Measurements from ENCODE around the gene NTM.

Gene NTM

DNA sequence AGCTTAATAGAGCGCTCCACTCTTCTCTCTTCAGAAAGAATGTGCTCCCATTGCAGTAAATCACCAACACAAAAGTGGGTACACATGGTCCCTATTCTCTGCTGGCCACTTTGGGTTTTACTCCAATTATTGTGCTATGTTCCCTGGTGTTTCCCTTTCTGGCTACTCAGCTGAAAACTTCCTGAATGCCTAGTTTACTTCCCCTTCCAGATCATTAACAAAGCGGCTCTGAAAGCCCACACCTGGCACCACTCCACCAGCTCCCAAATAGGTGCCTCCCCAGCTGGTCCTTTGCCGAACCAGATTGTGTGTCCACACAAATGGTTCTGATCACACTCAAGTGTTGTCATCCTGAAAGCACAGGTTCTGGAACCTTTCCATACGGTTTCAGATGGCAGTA lies 443.7 kb downstream of the NTM start:
- TF ChIP-seq EZH2 (IDR thresholded peaks at IDR 0.05) = no peak
- no peak for TF ChIP-seq POLR2AphosphoS5 (IDR thresholded peaks at IDR 0.05; ENCODE audit: borderline replicate concordance, low read depth, low read length)
- TF ChIP-seq FOXP2 (optimal IDR thresholded peaks at IDR 0.05; ENCODE audit: control extremely low read depth, extremely low read length, insufficient read depth) = no peak
- no peaks in the 10 kb centered on the region for H3K9me3 ChIP-seq (ENCODE audit: low read depth, low read length)
- no peak overlapping the region for H3K4me3 ChIP-seq
- DNase-seq (ENCODE audit: low read depth, low spot score) = no peak
- H3K36me3 ChIP-seq (ENCODE audit: insufficient read depth, low read length) = no peaks in the 10 kb centered on the region
- H3K9ac ChIP-seq (ENCODE audit: insufficient read length) = no peak overlapping the region
- no peak overlapping the region for H3K27ac ChIP-seq

DNA sequence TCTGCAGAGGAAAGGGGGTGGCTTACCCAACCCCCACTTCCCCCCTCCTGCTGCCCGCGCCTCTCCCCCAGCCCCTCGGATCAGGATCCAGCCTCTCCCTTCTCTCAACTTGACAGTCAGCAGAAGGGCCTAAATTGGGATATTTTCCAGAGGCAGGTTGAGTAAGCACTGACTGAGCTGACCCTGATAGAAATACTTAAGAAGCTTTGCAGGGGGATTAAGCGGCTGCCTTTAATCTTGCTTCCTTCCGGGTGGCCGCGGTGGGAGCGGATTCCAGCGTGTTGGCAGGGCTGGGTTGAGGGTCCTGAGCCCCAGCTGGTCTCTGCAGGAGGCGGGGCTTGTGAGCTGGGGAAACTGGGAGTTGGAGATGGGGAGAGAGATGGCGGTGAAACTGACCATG lies 445.2 kb downstream of the NTM start:
- no peak overlapping the region for H3K9ac ChIP-seq (ENCODE audit: insufficient read length)
- no peak for DNase-seq (ENCODE audit: low read depth, low spot score)
- no peak overlapping the region for H3K27ac ChIP-seq
- H3K9me3 ChIP-seq (ENCODE audit: low read depth, low read length) = no peaks in the 10 kb centered on the region
- TF ChIP-seq FOXP2 (optimal IDR thresholded peaks at IDR 0.05; ENCODE audit: control extremely low read depth, extremely low read length, insufficient read depth) (no peak), EZH2 (IDR thresholded peaks at IDR 0.05) (no peak), POLR2AphosphoS5 (IDR thresholded peaks at IDR 0.05; ENCODE audit: borderline replicate concordance, low read depth, low read length) (no peak)
- no peaks in the 10 kb centered on the region for H3K36me3 ChIP-seq (ENCODE audit: insufficient read depth, low read length)
- no peak overlapping the region for H3K4me3 ChIP-seq

DNA sequence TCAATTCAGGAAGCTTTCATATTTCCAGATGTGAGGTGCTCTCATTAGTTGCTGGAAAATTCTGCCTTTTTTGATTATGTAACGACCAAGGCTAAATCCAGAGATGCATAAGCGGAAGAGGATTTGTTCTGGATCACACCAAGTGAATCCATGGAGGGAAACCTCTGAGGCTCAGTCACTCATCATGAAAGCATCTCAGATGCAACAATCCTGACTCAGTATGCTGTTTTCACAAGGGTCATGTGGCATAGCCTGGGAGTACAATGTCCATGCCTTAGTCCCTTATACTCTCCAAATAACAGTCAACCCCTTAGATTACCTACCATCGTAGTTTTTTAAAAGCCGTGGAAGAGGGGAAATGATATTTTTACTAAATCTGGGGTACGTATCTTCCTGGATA lies 445.6 kb downstream of the NTM start:
- DNase-seq (ENCODE audit: low read depth, low spot score) = no peak
- no peaks in the 10 kb centered on the region for H3K9me3 ChIP-seq (ENCODE audit: low read depth, low read length)
- no peaks in the 10 kb centered on the region for H3K36me3 ChIP-seq (ENCODE audit: insufficient read depth, low read length)
- no peak overlapping the region for H3K9ac ChIP-seq (ENCODE audit: insufficient read length)
- no peak overlapping the region for H3K4me3 ChIP-seq
- TF ChIP-seq FOXP2 (optimal IDR thresholded peaks at IDR 0.05; ENCODE audit: control extremely low read depth, extremely low read length, insufficient read depth) (no peak), EZH2 (IDR thresholded peaks at IDR 0.05) (no peak), POLR2AphosphoS5 (IDR thresholded peaks at IDR 0.05; ENCODE audit: borderline replicate concordance, low read depth, low read length) (no peak)
- H3K27ac ChIP-seq = no peak overlapping the region

DNA sequence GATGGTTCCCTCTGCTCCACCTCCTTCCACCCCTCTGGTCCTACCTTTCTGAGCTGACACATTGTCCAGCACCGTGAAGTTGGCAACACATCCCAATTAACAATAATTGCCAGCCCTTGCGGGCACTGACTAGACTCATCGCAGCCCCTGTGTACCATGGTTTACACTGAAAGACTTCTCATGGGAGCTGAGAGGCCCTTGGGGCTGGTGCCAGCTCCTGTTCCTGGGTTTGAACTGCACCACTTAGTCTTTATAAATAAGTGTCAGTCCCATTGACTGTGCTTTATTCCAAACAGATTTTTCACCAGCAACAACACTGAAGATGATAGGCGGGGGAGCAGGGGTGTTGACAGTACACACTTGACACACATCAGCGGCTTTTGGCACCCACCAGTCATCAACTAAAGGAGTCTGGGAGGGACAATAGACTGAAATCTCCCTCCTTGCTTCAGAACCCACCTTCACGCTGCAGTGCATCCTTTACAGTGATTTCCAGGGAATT lies 447.3 kb downstream of the NTM start:
- DNase-seq (ENCODE audit: low read depth, low spot score) = no peak
- H3K4me3 ChIP-seq = no peak overlapping the region
- no peaks in the 10 kb centered on the region for H3K9me3 ChIP-seq (ENCODE audit: low read depth, low read length)
- H3K36me3 ChIP-seq (ENCODE audit: insufficient read depth, low read length) = no peaks in the 10 kb centered on the region
- no peak overlapping the region for H3K27ac ChIP-seq
- TF ChIP-seq FOXP2 (optimal IDR thresholded peaks at IDR 0.05; ENCODE audit: control extremely low read depth, extremely low read length, insufficient read depth) = no peak
- TF ChIP-seq POLR2AphosphoS5 (IDR thresholded peaks at IDR 0.05; ENCODE audit: borderline replicate concordance, low read depth, low read length) = no peak
- no peak for TF ChIP-seq EZH2 (IDR thresholded peaks at IDR 0.05)
- H3K9ac ChIP-seq (ENCODE audit: insufficient read length) = no peak overlapping the region

DNA sequence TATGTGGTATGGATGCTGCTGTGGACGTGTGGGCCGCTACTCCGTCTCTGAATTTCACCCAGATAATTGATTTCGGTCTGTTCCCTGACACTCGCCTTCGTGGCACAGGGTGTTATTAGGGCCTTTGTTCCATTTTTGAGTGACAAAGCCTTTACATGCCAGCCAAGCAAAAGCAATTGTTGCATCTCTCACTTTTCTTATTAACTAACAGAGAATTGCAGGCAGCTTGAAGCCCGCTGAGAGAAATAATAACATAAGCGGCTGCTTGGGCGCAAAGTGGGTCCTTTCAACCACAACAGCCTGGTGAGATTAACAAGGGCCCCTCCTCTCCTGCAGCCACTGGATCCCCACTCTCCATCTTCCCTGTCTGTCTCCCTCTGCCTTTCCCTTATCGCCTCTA lies 449.4 kb downstream of the NTM start:
- no peaks in the 10 kb centered on the region for H3K9me3 ChIP-seq (ENCODE audit: low read depth, low read length)
- H3K4me3 ChIP-seq = no peak overlapping the region
- no peak for DNase-seq (ENCODE audit: low read depth, low spot score)
- H3K36me3 ChIP-seq (ENCODE audit: insufficient read depth, low read length) = no peaks in the 10 kb centered on the region
- H3K9ac ChIP-seq (ENCODE audit: insufficient read length) = no peak overlapping the region
- no peak overlapping the region for H3K27ac ChIP-seq
- TF ChIP-seq EZH2 (IDR thresholded peaks at IDR 0.05) (no peak), POLR2AphosphoS5 (IDR thresholded peaks at IDR 0.05; ENCODE audit: borderline replicate concordance, low read depth, low read length) (no peak), FOXP2 (optimal IDR thresholded peaks at IDR 0.05; ENCODE audit: control extremely low read depth, extremely low read length, insufficient read depth) (no peak)

DNA sequence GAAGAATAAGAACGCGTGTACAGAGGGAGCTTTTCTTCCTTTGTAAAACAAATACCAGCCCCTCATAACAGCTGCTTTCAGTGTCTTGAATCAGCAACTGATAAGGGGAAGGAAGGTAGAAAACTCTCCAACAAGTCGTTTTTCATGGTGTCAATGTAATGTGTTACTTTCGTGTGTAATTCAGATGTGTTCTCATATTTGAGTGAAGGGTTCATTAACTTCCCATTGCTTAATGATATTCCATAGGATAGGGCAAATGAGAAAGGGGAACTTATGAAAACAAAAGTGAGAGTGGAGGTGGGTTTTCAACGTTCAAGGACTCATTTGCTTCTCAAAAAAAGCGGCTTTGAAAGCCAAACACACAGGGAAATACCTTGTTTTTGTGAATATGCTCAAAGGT lies 452.1 kb downstream of the NTM start:
- H3K27ac ChIP-seq = no peak overlapping the region
- no peaks in the 10 kb centered on the region for H3K9me3 ChIP-seq (ENCODE audit: low read depth, low read length)
- H3K36me3 ChIP-seq (ENCODE audit: insufficient read depth, low read length) = no peaks in the 10 kb centered on the region
- DNase-seq (ENCODE audit: low read depth, low spot score) = no peak
- no peak for TF ChIP-seq POLR2AphosphoS5 (IDR thresholded peaks at IDR 0.05; ENCODE audit: borderline replicate concordance, low read depth, low read length)
- H3K9ac ChIP-seq (ENCODE audit: insufficient read length) = no peak overlapping the region
- no peak overlapping the region for H3K4me3 ChIP-seq

DNA sequence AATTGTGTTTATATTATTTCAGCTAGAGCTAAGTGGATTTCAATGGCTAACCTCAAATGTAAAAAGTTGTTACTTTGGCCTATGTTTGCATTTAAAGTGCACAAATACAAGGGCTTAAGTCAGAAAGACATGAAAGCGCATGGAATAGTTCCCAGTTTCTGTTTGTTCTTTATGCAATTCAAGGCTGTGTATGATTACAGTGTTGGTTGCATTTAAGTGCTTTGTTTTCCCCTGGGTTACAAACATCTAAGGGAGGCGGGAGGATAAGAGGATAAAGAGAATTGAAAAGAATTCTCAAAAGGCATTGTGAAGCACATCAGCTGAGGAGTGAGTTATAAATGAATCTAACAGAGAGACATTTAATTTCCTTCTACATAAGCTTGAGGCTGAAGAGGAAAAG lies 453.4 kb downstream of the NTM start:
- no peaks in the 10 kb centered on the region for H3K9me3 ChIP-seq (ENCODE audit: low read depth, low read length)
- no peak overlapping the region for H3K9ac ChIP-seq (ENCODE audit: insufficient read length)
- DNase-seq (ENCODE audit: low read depth, low spot score) = no peak
- H3K27ac ChIP-seq = no peak overlapping the region
- no peak for TF ChIP-seq POLR2AphosphoS5 (IDR thresholded peaks at IDR 0.05; ENCODE audit: borderline replicate concordance, low read depth, low read length)
- no peaks in the 10 kb centered on the region for H3K36me3 ChIP-seq (ENCODE audit: insufficient read depth, low read length)
- H3K4me3 ChIP-seq = no peak overlapping the region

DNA sequence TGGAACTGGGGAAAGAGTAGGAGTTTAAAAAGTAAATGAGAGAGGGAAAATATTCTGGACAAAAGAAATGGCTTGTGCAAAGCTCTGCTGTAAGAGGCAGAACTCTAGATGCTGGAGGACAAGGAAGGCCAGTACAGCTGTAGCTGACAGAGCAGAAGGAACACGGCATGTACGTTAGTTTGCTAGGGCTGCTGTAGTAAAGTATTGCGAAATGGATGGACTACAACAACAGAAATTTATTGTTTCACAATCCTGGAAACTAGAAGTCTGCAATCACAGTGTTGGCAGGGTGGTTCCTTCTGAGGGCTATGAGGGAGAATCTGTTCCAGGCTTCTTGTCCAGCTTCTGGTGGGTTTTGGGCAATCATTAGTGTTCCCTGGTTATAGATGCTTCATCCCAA lies 454.4 kb downstream of the NTM start:
- H3K9ac ChIP-seq (ENCODE audit: insufficient read length) = no peak overlapping the region
- no peaks in the 10 kb centered on the region for H3K36me3 ChIP-seq (ENCODE audit: insufficient read depth, low read length)
- DNase-seq (ENCODE audit: low read depth, low spot score) = no peak

DNA sequence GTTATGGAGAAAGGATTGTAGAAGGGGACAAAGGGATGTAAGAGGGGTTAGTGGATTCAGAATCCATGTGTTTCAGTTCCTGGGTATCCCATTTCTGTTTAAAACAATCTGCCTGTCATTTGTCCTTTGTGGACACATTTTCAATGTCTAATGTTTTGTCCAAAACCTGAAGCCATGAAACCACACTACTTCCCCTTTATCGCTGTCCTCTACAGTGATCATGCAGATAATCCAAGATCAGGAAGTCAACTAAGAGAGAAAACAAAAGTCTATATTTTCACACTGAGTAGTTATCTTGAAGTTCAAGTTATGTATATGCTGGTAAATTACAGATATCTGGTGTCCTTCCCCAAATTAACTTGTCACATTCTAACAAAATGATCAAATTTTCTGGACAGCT lies 457.0 kb downstream of the NTM start:
- H3K9ac ChIP-seq (ENCODE audit: insufficient read length) = no peak overlapping the region
- H3K4me3 ChIP-seq = no peak overlapping the region
- TF ChIP-seq POLR2AphosphoS5 (IDR thresholded peaks at IDR 0.05; ENCODE audit: borderline replicate concordance, low read depth, low read length) = no peak
- TF ChIP-seq EZH2 (IDR thresholded peaks at IDR 0.05) = no peak
- TF ChIP-seq FOXP2 (optimal IDR thresholded peaks at IDR 0.05; ENCODE audit: control extremely low read depth, extremely low read length, insufficient read depth) = no peak
- no peaks in the 10 kb centered on the region for H3K36me3 ChIP-seq (ENCODE audit: insufficient read depth, low read length)
- no peak for DNase-seq (ENCODE audit: low read depth, low spot score)
- H3K9me3 ChIP-seq (ENCODE audit: low read depth, low read length) = no peaks in the 10 kb centered on the region
- H3K27ac ChIP-seq = no peak overlapping the region

More for the DNA sequence above, 454.4 kb downstream of the NTM start:
- Histone ChIP-seq H3K4me3 (no peak overlapping the region), H3K9me3 (ENCODE audit: low read depth, low read length) (no peaks in the 10 kb centered on the region), H3K27ac (no peak overlapping the region)
- TF ChIP-seq POLR2AphosphoS5 (IDR thresholded peaks at IDR 0.05; ENCODE audit: borderline replicate concordance, low read depth, low read length) (no peak), FOXP2 (optimal IDR thresholded peaks at IDR 0.05; ENCODE audit: control extremely low read depth, extremely low read length, insufficient read depth) (no peak)
